ENCODE measurements around the gene HNRNPA3. TPM values are rescaled to one million over a fixed set of nuclear protein-coding genes. Genes with fewer than 3 reads are reported as not detected.

Gene HNRNPA3
- total and polyA plus RNA-seq, 2 donors (not counting 3 experiments of a cell fraction or from before 2014, with no cell fraction given), result 57.5 to 316 TPM

- Histone ChIP-seq H4K20me1 (replicated peaks; ENCODE audit: control insufficient read depth, extremely low read depth, insufficient read depth, low read length) (peaks cover 9% of the 10 kb centered on the region), H3K4me2 (ENCODE audit: insufficient read depth, low read length) (peak overlapping the region; percentile 3), H3K36me3 (ENCODE audit: control insufficient read depth in 2 of 2, extremely low read depth in 1 of 2, insufficient read depth in 2 of 2, low read length in 2 of 2) (peaks cover 0 to under 1% of the 10 kb centered on the region in 2 experiments), H3K4me1 (ENCODE audit: control insufficient read depth, extremely low read depth, insufficient read depth, low read length) (peaks cover 55% of the 10 kb centered on the region), H3K9me1 (replicated peaks; ENCODE audit: control insufficient read depth, extremely low read depth, insufficient read depth, low read length) (no peaks in the 10 kb centered on the region), H3K4me3 (replicated peaks in 1 of 3; ENCODE audit: insufficient read depth in 1 of 3, low read depth in 1 of 3, low read length in 3 of 3) (no peak overlapping the region), H3K27ac (ENCODE audit: insufficient read depth, low read depth, low read length) (no peak overlapping the region), H2AFZ (ENCODE audit: low read depth, low read length) (no peak overlapping the region), H3K27me3 (ENCODE audit: control insufficient read depth in 2 of 2, insufficient read depth in 2 of 2, low read length in 2 of 2) (no peaks in the 10 kb centered on the region), H3K9ac (replicated peaks; ENCODE audit: extremely low read depth, insufficient read depth, low read length) (no peak overlapping the region), H3K79me2 (ENCODE audit: control insufficient read depth, insufficient read depth, low read length) (peaks cover 99% of the 10 kb centered on the region), H3K9me3 (replicated peaks; ENCODE audit: control insufficient read depth, insufficient read depth, low read length) (no peaks in the 10 kb centered on the region)
- intact Hi-C loops (cut with micrococcal nuclease), result loop anchor here (1.0 to 2.0 kb wide), 3 partner anchors 10 to 89 kb away; partner anchors contain the start of gene HNRNPA3
- dilution Hi-C loops (cut with MboI; ENCODE audit: extremely low pct_ligation_motif_present, low sequenced_read_pairs), result loop anchor here (10.0 kb wide), 1 partner anchor 89 kb away; no protein-coding TSS in a partner anchor
- ChIA-PET CTCF (interaction anchor here (2.4 to 4.8 kb wide), 4 partner anchors 10 to 89 kb away, joined by 9 to 39 read pairs (median 20); partner anchors contain the start of gene NFE2L2), POLR2A (interaction anchor here (2.1 kb wide), 1 partner anchor 11 kb away, joined by 12 read pairs; the partner anchor contains the start of gene NFE2L2)
- DNase-seq (ENCODE audit: low read depth, low spot score), result no peak
- FAIRE-seq, result no peak
- TF ChIP-seq MAX (IDR thresholded peaks at IDR 0.05; ENCODE audit: insufficient read depth, insufficient read length) (no peak), CTCF (IDR thresholded peaks at IDR 0.05; ENCODE audit: extremely low read depth in 1 of 2, insufficient read depth in 1 of 2, low read depth in 1 of 2, low read length in 2 of 2) (no peak), GATA2 (IDR thresholded peaks at IDR 0.05; ENCODE audit: insufficient read depth, insufficient read length, low read depth, low read length) (no peak), POLR2AphosphoS5 (IDR thresholded peaks at IDR 0.05; ENCODE audit: insufficient read depth, low read depth, low read length) (no peak), MYC (IDR thresholded peaks at IDR 0.05; ENCODE audit: low read depth, low read length) (no peak), EZH2 (IDR thresholded peaks at IDR 0.05; ENCODE audit: borderline replicate concordance, low read depth, low read length, severe bottlenecking) (no peak), JUN (IDR thresholded peaks at IDR 0.05; ENCODE audit: borderline replicate concordance, insufficient read depth, insufficient read length, low read depth) (no peak), POLR2A (IDR thresholded peaks at IDR 0.05; ENCODE audit: low read depth, low read length) (no peak), FOS (IDR thresholded peaks at IDR 0.05; ENCODE audit: borderline replicate concordance, insufficient read depth, low read length) (no peak)
- BruUV-seq (replicated peaks), result no TSS peak
These were observed 41.1 kb downstream of the HNRNPA3 start for GRCh38 chr2:177253704-177254103.

All from endothelial cell of umbilical vein (primary cell).